Fibroblast of mammary gland (primary cell): ENCODE data around the gene LAMA2.

Experiments used
- DNase-seq: peaks from one replicate; pipeline ENCODE4 v3.0.0-alpha.2; 2010; ENCODE audit warnings: low read depth
- H3K4me3 ChIP-seq: 2 replicates; pipeline ENCODE4 v1.5.1; 2011; ENCODE audit warnings: low read depth, mild to moderate bottlenecking, low read length, moderate library complexity; ENCODE audit not compliant: control insufficient read depth
- CTCF ChIP-seq: conservative IDR thresholded peaks from 2 replicates; pipeline ENCODE4 v1.5.1; 2011; ENCODE audit warnings: low read depth, low read length, inconsistent platforms; ENCODE audit not compliant: control insufficient read depth, insufficient read depth

Gene LAMA2

GRCh38 chr6:129175066-129175465 lies 292.1 kb downstream of the LAMA2 start:
- H3K4me3 ChIP-seq, result no peak overlapping the region
- DNase-seq, result peak; percentile 54
- no peak for TF ChIP-seq CTCF

- DNase-seq, result no peak
- no peak for TF ChIP-seq CTCF
- H3K4me3 ChIP-seq, result no peak overlapping the region
Observed at GRCh38 chr6:129177801-129178200, 294.9 kb downstream of the LAMA2 start.

GRCh38 chr6:129179283-129179682 lies 296.3 kb downstream of the LAMA2 start:
- H3K4me3 ChIP-seq, result no peak overlapping the region
- no peak for TF ChIP-seq CTCF
- DNase-seq, result no peak

DNA sequence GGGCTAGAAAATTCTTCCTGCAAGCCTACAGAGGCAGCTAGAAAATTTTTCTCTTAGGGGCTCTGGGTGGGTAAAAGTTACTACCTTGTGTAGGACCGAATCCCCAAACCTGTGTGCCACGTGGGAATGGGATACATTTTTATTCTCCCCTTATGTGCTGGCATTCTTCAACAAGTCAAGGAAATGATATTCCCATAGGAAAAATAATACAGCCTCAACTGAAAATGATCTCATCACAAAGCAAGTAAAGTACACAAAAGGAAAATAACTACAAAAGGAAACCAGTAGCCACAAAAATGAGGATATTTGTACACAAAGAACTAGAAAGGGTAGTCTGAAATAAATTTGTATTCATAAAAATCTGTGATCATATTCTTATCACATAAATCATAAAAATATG lies 298.1 kb downstream of the LAMA2 start:
- H3K4me3 ChIP-seq, result no peak overlapping the region
- no peak for TF ChIP-seq CTCF
- DNase-seq, result peak; percentile 25

DNA sequence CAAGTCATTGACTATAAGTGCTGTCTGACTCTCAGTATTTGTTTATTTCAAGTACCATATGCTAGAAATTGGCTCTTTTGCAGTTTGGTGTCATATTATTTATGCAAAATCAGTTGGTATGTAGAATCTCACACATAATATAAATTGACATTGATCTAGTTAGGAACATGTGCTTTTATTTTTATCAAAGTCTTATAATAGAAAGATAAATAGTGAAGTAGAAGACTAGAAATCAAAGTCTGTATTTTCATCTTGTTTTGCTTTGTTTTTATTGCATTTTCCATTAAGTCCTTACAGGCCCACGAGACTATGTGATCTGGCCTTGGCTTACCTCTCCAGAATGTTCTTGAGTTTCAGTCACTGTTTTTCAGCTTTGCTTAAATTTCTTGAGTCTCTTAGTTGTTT lies 300.3 kb downstream of the LAMA2 start:
- TF ChIP-seq CTCF, result no peak
- no peak overlapping the region for H3K4me3 ChIP-seq
- no peak for DNase-seq

DNA sequence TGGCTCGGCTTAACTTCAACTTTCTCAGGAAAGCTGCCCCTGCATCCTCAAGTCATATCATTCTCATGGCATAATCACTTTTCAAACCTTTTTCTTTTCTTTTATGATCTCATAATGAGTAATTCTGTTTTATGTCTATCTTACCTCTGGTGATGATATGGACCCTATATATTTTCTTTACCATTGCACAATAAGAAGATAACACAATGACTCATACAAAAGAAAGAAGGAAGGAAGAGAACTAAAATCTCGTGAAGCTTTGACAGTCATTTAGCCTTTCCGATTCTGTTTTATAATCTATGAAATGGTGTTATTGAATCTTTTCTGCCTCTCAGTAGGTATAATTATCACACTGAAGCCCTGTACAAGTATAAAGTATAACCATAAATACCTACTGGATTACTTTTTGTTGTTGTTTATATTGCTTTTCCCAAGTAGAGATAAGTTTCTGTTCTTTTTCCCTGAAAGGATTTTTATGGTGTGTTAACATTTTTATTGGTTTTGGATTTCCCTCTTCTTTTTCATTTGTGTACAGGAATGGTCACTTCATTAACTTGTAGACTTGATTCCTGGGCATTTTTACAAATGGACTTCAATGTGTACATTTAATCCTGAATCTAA lies 300.9 kb downstream of the LAMA2 start:
- peak; percentile 61 for DNase-seq
- no peak for TF ChIP-seq CTCF

DNA sequence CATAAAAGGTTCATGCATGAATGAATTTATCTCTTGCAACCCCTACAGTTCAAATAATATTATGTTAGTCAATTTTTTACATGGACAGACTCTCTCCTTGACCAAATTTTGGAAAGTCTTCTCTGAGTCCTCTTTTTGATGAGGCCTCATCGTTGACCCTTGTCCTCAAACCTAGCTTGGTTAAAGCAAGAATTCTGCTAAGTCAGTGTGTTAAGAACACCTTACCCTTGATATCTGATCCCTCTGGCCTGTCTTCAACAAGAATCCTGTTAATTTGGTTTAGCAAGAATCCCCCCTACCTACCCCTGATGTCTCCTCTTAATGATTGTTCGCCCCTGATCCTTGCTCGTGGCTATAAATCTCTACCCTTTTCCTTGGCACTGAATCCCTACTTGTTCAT lies 301.4 kb downstream of the LAMA2 start:
- no peak overlapping the region for H3K4me3 ChIP-seq
- no peak for TF ChIP-seq CTCF

More for the DNA sequence above, 300.9 kb downstream of the LAMA2 start:
- no peak overlapping the region for H3K4me3 ChIP-seq

More for the DNA sequence above, 301.4 kb downstream of the LAMA2 start:
- no peak for DNase-seq
